Thyroid gland (tissue), 4 donors: ENCODE results near the gene RPS2. TPM values are rescaled to one million over a fixed set of nuclear protein-coding genes. Genes with fewer than 3 reads are reported as not detected.

Experiments used
- DNase-seq, 2 donors: peaks; one replicate each; pipeline ENCODE4 v3.0.0-alpha.2; 2019
- H3K27ac ChIP-seq, 3 donors: fragments of 200-600 bp; sonication (generic); 1 replicate in 2 of 3; 2 replicates in 1 of 3; pipeline ENCODE4 v1.5.1; 2016 to 2019; ENCODE audit warnings: mild to moderate bottlenecking in 1 of 3, moderate library complexity in 1 of 3
- H3K27me3 ChIP-seq: fragments of 200-600 bp; sonication (generic); one replicate; pipeline ENCODE4 v1.5.1; 2019
- H3K36me3 ChIP-seq, 2 donors: fragments of 200-600 bp; sonication (generic); one replicate each; pipeline ENCODE4 v1.5.1; 2016 to 2019
- H3K4me1 ChIP-seq, 2 donors: fragments of 200-600 bp; sonication (generic); one replicate each; pipeline ENCODE4 v1.5.1; 2017 to 2019
- H3K4me3 ChIP-seq, 3 donors: fragments of 200-600 bp; sonication (generic); replicated peaks in 1 of 3; 1 replicate in 2 of 3; 2 replicates in 1 of 3; pipeline ENCODE4 v1.5.1; 2016; ENCODE audit warnings: mild to moderate bottlenecking in 1 of 3
- H3K9me3 ChIP-seq: fragments of 200-600 bp; sonication (generic); one replicate; pipeline ENCODE4 v1.5.1; 2017
- CTCF ChIP-seq, 6 experiments: fragments of 200-600 bp in 3 of 6; fragments of 450-650 bp in 3 of 6; sonication (generic) in 3 of 6; IDR thresholded peaks; one replicate each; pipeline ENCODE4 v1.5.1; 2016 to 2019; ENCODE audit warnings: antibody characterized with exemption in 6 of 6, mild to moderate bottlenecking in 2 of 6, inconsistent platforms in 1 of 6, moderate library complexity in 1 of 6
- POLR2A ChIP-seq, 2 donors: fragments of 450-650 bp; IDR thresholded peaks; one replicate each; pipeline ENCODE4 v1.6.1; 2017; ENCODE audit warnings: antibody characterized with exemption in 2 of 2, mild to moderate bottlenecking in 2 of 2, moderate library complexity in 1 of 2
- WGBS, 2 donors: methylation state at CpG; one replicate each; pipeline ENCODE4 v1.1.5; 2017; 5-methylcytosine and 5-hydroxymethylcytosine counted together
- intact Hi-C: fragments of 100-400 bp; cut with DNase I; formaldehyde crosslinking; loops from one replicate; pipeline ENCODE4 v1.15.1; 2023
- total RNA-seq, 4 donors: library from RNA; depleted of rRNA; stranded (reverse); fragments of >200 nt; gene quantifications; one replicate each; pipeline ENCODE4 v1.2.3, GENCODE V29; 2016

The RPS2 gene
- total RNA-seq, 4 donors from 2014 or later: 976 to 2,244 (median 1,167) TPM

GRCh38 chr16:1915732-1916639 lies 48.6 kb downstream of the RPS2 start:
- TF ChIP-seq CTCF (IDR thresholded peaks at IDR 0.05) (no peak), POLR2A (IDR thresholded peaks at IDR 0.05) (no peak)
- no peak overlapping the region for H3K27ac ChIP-seq
- no peaks in the 10 kb centered on the region for H3K36me3 ChIP-seq
- no peak overlapping the region for H3K4me3 ChIP-seq
- no peak for DNase-seq
- no peaks in the 10 kb centered on the region for H3K9me3 ChIP-seq
- H3K27me3 ChIP-seq: peaks cover 12% of the 10 kb centered on the region
- peaks cover 0 to 21% of the 10 kb centered on the region in 2 donors for H3K4me1 ChIP-seq
- 60 to 77% methylated on average over 12 to 16 of the region's 25 CpGs for WGBS, 2 donors
- intact Hi-C loops: no loop called here

GRCh38 chr16:1914988-1915387 lies 49.6 kb downstream of the RPS2 start:
- 60 to 66% methylated on average over 8 of the region's 8 CpGs for WGBS, 2 donors
- Histone ChIP-seq H3K9me3 (no peaks in the 10 kb centered on the region), H3K27me3 (peaks cover 12% of the 10 kb centered on the region)

GRCh38 chr16:1914084-1914608 lies 50.5 kb downstream of the RPS2 start:
- intact Hi-C loops: no loop called here
- 57 to 79% methylated on average over 2 to 10 of the region's 15 CpGs for WGBS, 2 donors
- H3K27me3 ChIP-seq: peaks cover 6% of the 10 kb centered on the region
- no peak overlapping the region for H3K4me3 ChIP-seq
- H3K9me3 ChIP-seq: no peaks in the 10 kb centered on the region
- no peaks in the 10 kb centered on the region for H3K36me3 ChIP-seq
- DNase-seq: no peak
- H3K4me1 ChIP-seq: peaks cover 0 to 21% of the 10 kb centered on the region in 2 donors
- no peak overlapping the region for H3K27ac ChIP-seq
- no peak for TF ChIP-seq POLR2A (IDR thresholded peaks at IDR 0.05)
- TF ChIP-seq CTCF (IDR thresholded peaks at IDR 0.05): no peak

More at GRCh38 chr16:1914988-1915387, 49.6 kb downstream of the RPS2 start:
- DNase-seq: no peak
- H3K27ac ChIP-seq: no peak overlapping the region
- no peak for TF ChIP-seq CTCF (IDR thresholded peaks at IDR 0.05)
- no peak for TF ChIP-seq POLR2A (IDR thresholded peaks at IDR 0.05)
- intact Hi-C loops: no loop called here
- H3K4me1 ChIP-seq: peaks cover 0 to 21% of the 10 kb centered on the region in 2 donors
- H3K36me3 ChIP-seq: no peaks in the 10 kb centered on the region
- no peak overlapping the region for H3K4me3 ChIP-seq

- intact Hi-C loops: no loop called here
- no peaks in the 10 kb centered on the region for H3K27me3 ChIP-seq
- no peak for TF ChIP-seq POLR2A (IDR thresholded peaks at IDR 0.05)
- no peak for TF ChIP-seq CTCF (IDR thresholded peaks at IDR 0.05)
- no peak overlapping the region for H3K4me3 ChIP-seq
- H3K36me3 ChIP-seq: no peaks in the 10 kb centered on the region
- WGBS, 2 donors: 47 to 67% methylated on average over 14 to 15 of the region's 21 CpGs
- H3K27ac ChIP-seq: no peak overlapping the region
- H3K4me1 ChIP-seq: peaks cover 0 to 20% of the 10 kb centered on the region in 2 donors
- H3K9me3 ChIP-seq: no peaks in the 10 kb centered on the region
- peak in 1 of 2 donors; percentile 21 for DNase-seq
Observed at GRCh38 chr16:1913327-1914083, 51.1 kb downstream of the RPS2 start.
